ENCODE measurements around the gene TIGD7. TPM values are rescaled to one million over a fixed set of nuclear protein-coding genes. Genes with fewer than 3 reads are reported as not detected.
A peak's percentile ranks its signal among the peaks of the same experiment; 100 is the strongest.

Gene TIGD7
- total and polyA plus RNA-seq, 2 of the 13 experiments (the other 11 are each of a cell fraction or from before 2014, with no cell fraction given), result not detected

DNA sequence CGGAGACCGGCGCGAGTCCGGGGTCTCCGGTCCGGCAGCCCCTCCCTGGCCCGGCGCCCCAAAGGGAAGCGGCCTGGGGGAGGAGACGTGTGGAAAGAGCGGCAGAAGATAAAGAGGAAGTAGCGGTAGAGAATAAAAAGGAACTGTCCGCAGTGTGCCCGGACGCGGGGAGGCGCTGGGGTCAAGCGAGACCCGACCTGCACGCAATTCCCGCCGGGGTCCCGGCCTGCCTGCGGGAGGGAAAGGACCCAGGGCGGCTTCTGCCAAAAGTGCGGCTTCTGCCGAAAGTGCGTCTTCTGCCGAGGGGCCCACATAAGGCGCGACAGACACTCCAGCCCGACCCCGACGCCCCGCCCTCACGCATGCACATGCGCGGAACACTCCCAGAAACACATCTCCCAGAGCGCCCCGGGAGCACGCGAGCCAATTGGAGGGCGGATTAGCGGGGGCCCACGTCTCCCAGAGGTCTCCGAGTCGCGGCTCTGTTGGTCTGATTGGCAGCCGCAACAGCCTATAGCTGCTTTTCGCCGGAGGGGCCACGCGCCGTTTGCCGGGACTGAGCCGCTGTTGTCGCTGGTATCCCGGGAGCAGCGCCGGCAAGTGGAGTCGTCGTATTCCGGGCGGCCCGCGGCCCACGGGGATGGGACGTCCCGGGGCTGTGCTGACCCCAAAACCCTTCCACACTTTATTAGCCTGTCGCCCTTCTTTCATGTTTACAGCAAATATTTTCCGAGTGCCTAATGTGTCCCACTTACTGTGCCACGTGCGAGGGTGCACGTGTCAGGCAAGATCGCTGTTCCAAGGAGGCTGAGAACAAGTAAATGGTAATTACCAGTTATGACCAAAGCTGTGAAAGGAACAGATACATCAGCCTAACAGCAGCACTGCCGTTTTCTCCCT, 40.8 kb downstream of the TIGD7 start (continued):
- no peak for TF ChIP-seq GTF2F1 (IDR thresholded peaks at IDR 0.05; ENCODE audit: low read length)
- TF ChIP-seq ERF (CRISPR knock-in tag; IDR thresholded peaks at IDR 0.05), result 0 out of 2 replicates have a peak, but pooled peaks have one; percentile 48
- no peak for TF ChIP-seq FOXJ3 (CRISPR knock-in tag; IDR thresholded peaks at IDR 0.05; ENCODE audit: borderline replicate concordance)
- TF ChIP-seq ZFAT (CRISPR knock-in tag; conservative IDR thresholded peaks at IDR 0.05), result peak; percentile 98
- no peak for TF ChIP-seq DNMT1 (CRISPR knock-in tag; IDR thresholded peaks at IDR 0.05)
- no peak for TF ChIP-seq MED8 (CRISPR knock-in tag; IDR thresholded peaks at IDR 0.05; ENCODE audit: insufficient replicate concordance)
- TF ChIP-seq, protein P1, sequence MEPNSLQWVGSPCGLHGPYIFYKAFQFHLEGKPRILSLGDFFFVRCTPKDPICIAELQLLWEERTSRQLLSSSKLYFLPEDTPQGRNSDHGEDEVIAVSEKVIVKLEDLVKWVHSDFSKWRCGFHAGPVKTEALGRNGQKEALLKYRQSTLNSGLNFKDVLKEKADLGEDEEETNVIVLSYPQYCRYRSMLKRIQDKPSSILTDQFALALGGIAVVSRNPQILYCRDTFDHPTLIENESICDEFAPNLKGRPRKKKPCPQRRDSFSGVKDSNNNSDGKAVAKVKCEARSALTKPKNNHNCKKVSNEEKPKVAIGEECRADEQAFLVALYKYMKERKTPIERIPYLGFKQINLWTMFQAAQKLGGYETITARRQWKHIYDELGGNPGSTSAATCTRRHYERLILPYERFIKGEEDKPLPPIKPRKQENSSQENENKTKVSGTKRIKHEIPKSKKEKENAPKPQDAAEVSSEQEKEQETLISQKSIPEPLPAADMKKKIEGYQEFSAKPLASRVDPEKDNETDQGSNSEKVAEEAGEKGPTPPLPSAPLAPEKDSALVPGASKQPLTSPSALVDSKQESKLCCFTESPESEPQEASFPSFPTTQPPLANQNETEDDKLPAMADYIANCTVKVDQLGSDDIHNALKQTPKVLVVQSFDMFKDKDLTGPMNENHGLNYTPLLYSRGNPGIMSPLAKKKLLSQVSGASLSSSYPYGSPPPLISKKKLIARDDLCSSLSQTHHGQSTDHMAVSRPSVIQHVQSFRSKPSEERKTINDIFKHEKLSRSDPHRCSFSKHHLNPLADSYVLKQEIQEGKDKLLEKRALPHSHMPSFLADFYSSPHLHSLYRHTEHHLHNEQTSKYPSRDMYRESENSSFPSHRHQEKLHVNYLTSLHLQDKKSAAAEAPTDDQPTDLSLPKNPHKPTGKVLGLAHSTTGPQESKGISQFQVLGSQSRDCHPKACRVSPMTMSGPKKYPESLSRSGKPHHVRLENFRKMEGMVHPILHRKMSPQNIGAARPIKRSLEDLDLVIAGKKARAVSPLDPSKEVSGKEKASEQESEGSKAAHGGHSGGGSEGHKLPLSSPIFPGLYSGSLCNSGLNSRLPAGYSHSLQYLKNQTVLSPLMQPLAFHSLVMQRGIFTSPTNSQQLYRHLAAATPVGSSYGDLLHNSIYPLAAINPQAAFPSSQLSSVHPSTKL (CRISPR knock-in tag; IDR thresholded peaks at IDR 0.05), result peak; percentile 18; the same call in 1 of the 2 replicates
- no peak for TF ChIP-seq ZNF383 (CRISPR knock-in tag; IDR thresholded peaks at IDR 0.05; ENCODE audit: borderline replicate concordance)
- TF ChIP-seq POLR2AphosphoS2 (IDR thresholded peaks at IDR 0.05; ENCODE audit: low read depth, low read length), result no peak
- TF ChIP-seq ZNF773 (CRISPR knock-in tag; IDR thresholded peaks at IDR 0.05; ENCODE audit: borderline replicate concordance), result no peak
- TF ChIP-seq ZNF205 (CRISPR knock-in tag; IDR thresholded peaks at IDR 0.05), result no peak
- TF ChIP-seq XBP1 (CRISPR knock-in tag; IDR thresholded peaks at IDR 0.05), result peak; percentile 68
- TF ChIP-seq, protein P2, sequence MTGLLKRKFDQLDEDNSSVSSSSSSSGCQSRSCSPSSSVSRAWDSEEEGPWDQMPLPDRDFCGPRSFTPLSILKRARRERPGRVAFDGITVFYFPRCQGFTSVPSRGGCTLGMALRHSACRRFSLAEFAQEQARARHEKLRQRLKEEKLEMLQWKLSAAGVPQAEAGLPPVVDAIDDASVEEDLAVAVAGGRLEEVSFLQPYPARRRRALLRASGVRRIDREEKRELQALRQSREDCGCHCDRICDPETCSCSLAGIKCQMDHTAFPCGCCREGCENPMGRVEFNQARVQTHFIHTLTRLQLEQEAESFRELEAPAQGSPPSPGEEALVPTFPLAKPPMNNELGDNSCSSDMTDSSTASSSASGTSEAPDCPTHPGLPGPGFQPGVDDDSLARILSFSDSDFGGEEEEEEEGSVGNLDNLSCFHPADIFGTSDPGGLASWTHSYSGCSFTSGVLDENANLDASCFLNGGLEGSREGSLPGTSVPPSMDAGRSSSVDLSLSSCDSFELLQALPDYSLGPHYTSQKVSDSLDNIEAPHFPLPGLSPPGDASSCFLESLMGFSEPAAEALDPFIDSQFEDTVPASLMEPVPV (CRISPR knock-in tag; IDR thresholded peaks at IDR 0.05), result peak; percentile 56; the same call in 1 of the 2 replicates
- peak; percentile 70 for TF ChIP-seq SRSF1 (optimal IDR thresholded peaks at IDR 0.05; ENCODE audit: low read depth, low read length)
- 0 out of 2 replicates have a peak, but pooled peaks have one; percentile 32 for TF ChIP-seq SMAD9 (CRISPR knock-in tag; IDR thresholded peaks at IDR 0.05)
- TF ChIP-seq SIN3A (IDR thresholded peaks at IDR 0.05; ENCODE audit: borderline replicate concordance, low read depth, low read length), result peak; percentile 91
- TF ChIP-seq, protein P3, sequence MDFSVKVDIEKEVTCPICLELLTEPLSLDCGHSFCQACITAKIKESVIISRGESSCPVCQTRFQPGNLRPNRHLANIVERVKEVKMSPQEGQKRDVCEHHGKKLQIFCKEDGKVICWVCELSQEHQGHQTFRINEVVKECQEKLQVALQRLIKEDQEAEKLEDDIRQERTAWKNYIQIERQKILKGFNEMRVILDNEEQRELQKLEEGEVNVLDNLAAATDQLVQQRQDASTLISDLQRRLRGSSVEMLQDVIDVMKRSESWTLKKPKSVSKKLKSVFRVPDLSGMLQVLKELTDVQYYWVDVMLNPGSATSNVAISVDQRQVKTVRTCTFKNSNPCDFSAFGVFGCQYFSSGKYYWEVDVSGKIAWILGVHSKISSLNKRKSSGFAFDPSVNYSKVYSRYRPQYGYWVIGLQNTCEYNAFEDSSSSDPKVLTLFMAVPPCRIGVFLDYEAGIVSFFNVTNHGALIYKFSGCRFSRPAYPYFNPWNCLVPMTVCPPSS (IDR thresholded peaks at IDR 0.05), result no peak
- TF ChIP-seq, protein P4, sequence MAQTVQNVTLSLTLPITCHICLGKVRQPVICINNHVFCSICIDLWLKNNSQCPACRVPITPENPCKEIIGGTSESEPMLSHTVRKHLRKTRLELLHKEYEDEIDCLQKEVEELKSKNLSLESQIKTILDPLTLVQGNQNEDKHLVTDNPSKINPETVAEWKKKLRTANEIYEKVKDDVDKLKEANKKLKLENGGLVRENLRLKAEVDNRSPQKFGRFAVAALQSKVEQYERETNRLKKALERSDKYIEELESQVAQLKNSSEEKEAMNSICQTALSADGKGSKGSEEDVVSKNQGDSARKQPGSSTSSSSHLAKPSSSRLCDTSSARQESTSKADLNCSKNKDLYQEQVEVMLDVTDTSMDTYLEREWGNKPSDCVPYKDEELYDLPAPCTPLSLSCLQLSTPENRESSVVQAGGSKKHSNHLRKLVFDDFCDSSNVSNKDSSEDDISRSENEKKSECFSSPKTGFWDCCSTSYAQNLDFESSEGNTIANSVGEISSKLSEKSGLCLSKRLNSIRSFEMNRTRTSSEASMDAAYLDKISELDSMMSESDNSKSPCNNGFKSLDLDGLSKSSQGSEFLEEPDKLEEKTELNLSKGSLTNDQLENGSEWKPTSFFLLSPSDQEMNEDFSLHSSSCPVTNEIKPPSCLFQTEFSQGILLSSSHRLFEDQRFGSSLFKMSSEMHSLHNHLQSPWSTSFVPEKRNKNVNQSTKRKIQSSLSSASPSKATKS (CRISPR knock-in tag; IDR thresholded peaks at IDR 0.05), result peak; percentile 72; the same call in 1 of the 2 replicates
- TF ChIP-seq HNF4A (CRISPR knock-in tag; IDR thresholded peaks at IDR 0.05), result peak; percentile 5; the same call in 1 of the 2 replicates
- TF ChIP-seq ATAD3A (CRISPR knock-in tag; IDR thresholded peaks at IDR 0.05), result no peak
- no peak for TF ChIP-seq ZBTB8A (CRISPR knock-in tag; IDR thresholded peaks at IDR 0.05; ENCODE audit: borderline replicate concordance, low read depth)

All from HepG2 (cell line).